ENCODE measurements around the gene SREBF1. TPM values are rescaled to one million over a fixed set of nuclear protein-coding genes. Genes with fewer than 3 reads are reported as not detected.
A peak's percentile ranks its signal among the peaks of the same experiment; 100 is the strongest.

The SREBF1 gene
- total RNA-seq, 3 donors from 2014 or later (not counting 1 experiment from before 2014, with no cell fraction given), result 80.7 to 208 (median 119) TPM

GRCh38 chr17:17800504-17801021 is 36.2 kb downstream of the SREBF1 start:
- Histone ChIP-seq H3K36me3 (ENCODE audit: control insufficient read depth, insufficient read depth, low read length) (peaks cover 29% of the 10 kb centered on the region), H3K9me3 (ENCODE audit: control insufficient read depth, insufficient read depth, low read length) (no peaks in the 10 kb centered on the region)
- ATAC-seq, result no peak

GRCh38 chr17:17798573-17799255 is 38.1 kb downstream of the SREBF1 start:
- DNase-seq (no peak), ATAC-seq (no peak)
- TF ChIP-seq CTCF (IDR thresholded peaks at IDR 0.05), result no peak
- Histone ChIP-seq H3K4me1 (ENCODE audit: control insufficient read depth, insufficient read depth, low read length) (peaks cover 7% of the 10 kb centered on the region), H3K27me3 (ENCODE audit: control insufficient read depth, insufficient read depth, low read length) (no peaks in the 10 kb centered on the region), H3K27ac (ENCODE audit: low read length) (no peak overlapping the region), H3K9me3 (ENCODE audit: control insufficient read depth, insufficient read depth, low read length) (no peaks in the 10 kb centered on the region), H3K36me3 (ENCODE audit: control insufficient read depth, insufficient read depth, low read length) (peaks cover 28% of the 10 kb centered on the region), H3K4me3 (ENCODE audit: low read length) (no peak overlapping the region)
- 93% methylated on average over 16 of the region's 16 CpGs for WGBS (ENCODE audit: insufficient coverage)
- Mint-ChIP-seq H3K4me1 (peaks cover 4 to 15% of the 10 kb centered on the region in 2 donors), H3K27me3 (ENCODE audit: low read depth in 2 of 2) (no peaks in the 10 kb centered on the region), H3K36me3 (no peaks in the 10 kb centered on the region), H3K9me3 (no peaks in the 10 kb centered on the region), H3K4me3 (no peak overlapping the region), H3K27ac (no peak overlapping the region)
- intact Hi-C loops (cut with micrococcal nuclease), result no loop called here

More at GRCh38 chr17:17800504-17801021, 36.2 kb downstream of the SREBF1 start:
- no peak for DNase-seq
- no peaks in the 10 kb centered on the region for H3K4me1 ChIP-seq (ENCODE audit: control insufficient read depth, insufficient read depth, low read length)
- 96% methylated on average over 12 of the region's 12 CpGs for WGBS (ENCODE audit: insufficient coverage)
- Mint-ChIP-seq H3K27ac (no peak overlapping the region), H3K4me1 (peaks cover 0 to 11% of the 10 kb centered on the region in 2 donors), H3K9me3 (no peaks in the 10 kb centered on the region), H3K27me3 (ENCODE audit: low read depth in 2 of 2) (no peaks in the 10 kb centered on the region), H3K36me3 (no peaks in the 10 kb centered on the region), H3K4me3 (no peak overlapping the region)
- intact Hi-C loops (cut with micrococcal nuclease), result no loop called here
- H3K27me3 ChIP-seq (ENCODE audit: control insufficient read depth, insufficient read depth, low read length), result no peaks in the 10 kb centered on the region
- H3K4me3 ChIP-seq (ENCODE audit: low read length), result no peak overlapping the region
- H3K27ac ChIP-seq (ENCODE audit: low read length), result no peak overlapping the region
- TF ChIP-seq CTCF (IDR thresholded peaks at IDR 0.05), result no peak

GRCh38 chr17:17798010-17798556 is 38.7 kb downstream of the SREBF1 start:
- Histone ChIP-seq H3K27me3 (ENCODE audit: control insufficient read depth, insufficient read depth, low read length) (no peaks in the 10 kb centered on the region), H3K4me1 (ENCODE audit: control insufficient read depth, insufficient read depth, low read length) (peaks cover 13% of the 10 kb centered on the region), H3K4me3 (ENCODE audit: low read length) (no peak overlapping the region), H3K36me3 (ENCODE audit: control insufficient read depth, insufficient read depth, low read length) (peaks cover 27% of the 10 kb centered on the region), H3K9me3 (ENCODE audit: control insufficient read depth, insufficient read depth, low read length) (no peaks in the 10 kb centered on the region), H3K27ac (ENCODE audit: low read length) (no peak overlapping the region)
- ATAC-seq, result no peak
- no peak for TF ChIP-seq CTCF (IDR thresholded peaks at IDR 0.05)
- intact Hi-C loops (cut with micrococcal nuclease), result no loop called here
- 96% methylated on average over 25 of the region's 25 CpGs for WGBS (ENCODE audit: insufficient coverage)
- H3K36me3 Mint-ChIP-seq, result no peaks in the 10 kb centered on the region
- DNase-seq, result no peak
- H3K27me3 Mint-ChIP-seq (ENCODE audit: low read depth in 2 of 2), result no peaks in the 10 kb centered on the region
- H3K9me3 Mint-ChIP-seq, result no peaks in the 10 kb centered on the region
- no peak overlapping the region for H3K4me3 Mint-ChIP-seq
- peaks cover 11 to 22% of the 10 kb centered on the region in 2 donors for H3K4me1 Mint-ChIP-seq
- H3K27ac Mint-ChIP-seq, result peak overlapping the region in 1 of 2 donors; percentile 35

Measured in natural killer cell (primary cell).